ENCODE measurements around the gene FAM193B. TPM values are rescaled to one million over a fixed set of nuclear protein-coding genes. Genes with fewer than 3 reads are reported as not detected.

The FAM193B gene
- total and polyA plus RNA-seq, 9 of the 15 experiments (the other 6 are each of a cell fraction or from before 2014, with no cell fraction given), result 4.4 to 76.4 (median 37.3) TPM

GRCh38 chr5:177591690-177592009 is 37.3 kb upstream of the FAM193B start:
- Histone ChIP-seq H3K9me3 (replicated peaks; ENCODE audit: control insufficient read depth, insufficient read depth, low read depth, low read length) (no peaks in the 10 kb centered on the region), H3K27ac (ENCODE audit: extremely low read depth, low read depth, low read length) (peak overlapping the region; percentile 86; the same call in 2 of the 3 replicates), H3K9ac (ENCODE audit: insufficient read depth in 1 of 2, low read depth in 2 of 2, low read length in 2 of 2) (peak overlapping the region; percentile 95 to 98; a peak in 3 of 4 replicates), H2AFZ (ENCODE audit: low read depth, low read length) (peak overlapping the region; percentile 96), H3K4me3 (peak overlapping the region; percentile 94), H3K79me2 (ENCODE audit: control insufficient read depth, insufficient read depth, low read length) (peaks cover 25% of the 10 kb centered on the region), H3K9me1 (ENCODE audit: control insufficient read depth, insufficient read depth, low read length) (no peaks in the 10 kb centered on the region), H3K27me3 (ENCODE audit: control insufficient read depth in 2 of 2, insufficient read depth in 2 of 2, low read length in 2 of 2) (no peaks in the 10 kb centered on the region), H3K36me3 (ENCODE audit: control insufficient read depth, insufficient read depth, low read length) (peaks cover 37% of the 10 kb centered on the region), H3K4me2 (ENCODE audit: insufficient read depth, low read length) (peak overlapping the region; percentile 89), H4K20me1 (replicated peaks; ENCODE audit: control insufficient read depth, insufficient read depth, low read length) (peaks cover 7% of the 10 kb centered on the region), H3K4me1 (replicated peaks in 1 of 2; ENCODE audit: control insufficient read depth in 2 of 2, insufficient read depth in 2 of 2, low read length in 2 of 2) (peaks cover 7 to 16% of the 10 kb centered on the region in 2 experiments; a peak in 4 of 5 replicates)
- CTCF ChIA-PET (ENCODE audit: low intra/inter-chr PET ratio), result no interaction called here
- 41% methylated on average over 8 of the region's 8 CpGs for WGBS (ENCODE audit: insufficient coverage, low coverage, missing lambda C conversion rate)
- intact Hi-C loops (cut with micrococcal nuclease), result no loop called here
- ATAC-seq (no peak), FAIRE-seq (no peak), DNase-seq (ENCODE audit: extremely low read depth in 1 of 4, low spot score in 3 of 4) (peak in 1 of 4 experiments; percentile 4)
- BruUV-seq (replicated peaks), result no TSS peak
- POLR2A ChIA-PET, result interaction anchor here (0.9 to 1.5 kb wide), 4 partner anchors 14 to 87 kb away, joined by 3 to 6 read pairs (median 4); no protein-coding TSS in a partner anchor
- in situ Hi-C loops (cut with MboI), result no loop called here
- TF ChIP-seq, protein P1, sequence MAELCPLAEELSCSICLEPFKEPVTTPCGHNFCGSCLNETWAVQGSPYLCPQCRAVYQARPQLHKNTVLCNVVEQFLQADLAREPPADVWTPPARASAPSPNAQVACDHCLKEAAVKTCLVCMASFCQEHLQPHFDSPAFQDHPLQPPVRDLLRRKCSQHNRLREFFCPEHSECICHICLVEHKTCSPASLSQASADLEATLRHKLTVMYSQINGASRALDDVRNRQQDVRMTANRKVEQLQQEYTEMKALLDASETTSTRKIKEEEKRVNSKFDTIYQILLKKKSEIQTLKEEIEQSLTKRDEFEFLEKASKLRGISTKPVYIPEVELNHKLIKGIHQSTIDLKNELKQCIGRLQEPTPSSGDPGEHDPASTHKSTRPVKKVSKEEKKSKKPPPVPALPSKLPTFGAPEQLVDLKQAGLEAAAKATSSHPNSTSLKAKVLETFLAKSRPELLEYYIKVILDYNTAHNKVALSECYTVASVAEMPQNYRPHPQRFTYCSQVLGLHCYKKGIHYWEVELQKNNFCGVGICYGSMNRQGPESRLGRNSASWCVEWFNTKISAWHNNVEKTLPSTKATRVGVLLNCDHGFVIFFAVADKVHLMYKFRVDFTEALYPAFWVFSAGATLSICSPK (IDR thresholded peaks at IDR 0.05; ENCODE audit: borderline replicate concordance), result 0 out of 2 replicates have a peak, but pooled peaks have one; percentile 25
- no peak for TF ChIP-seq HLTF (IDR thresholded peaks at IDR 0.05)
- TF ChIP-seq RBM17 (IDR thresholded peaks at IDR 0.05; ENCODE audit: borderline replicate concordance, low read depth, low read length), result no peak
- TF ChIP-seq BCOR (IDR thresholded peaks at IDR 0.05), result peak; percentile 71; the same call in 1 of the 2 replicates
- TF ChIP-seq CCAR2 (IDR thresholded peaks at IDR 0.05; ENCODE audit: low read depth, low read length), result no peak
- no peak for TF ChIP-seq CTCFL (IDR thresholded peaks at IDR 0.05; ENCODE audit: borderline replicate concordance, insufficient read depth, low read depth, low read length, poor library complexity, severe bottlenecking)
- peak; percentile 39 for TF ChIP-seq RBM25 (IDR thresholded peaks at IDR 0.05; ENCODE audit: low read depth, low read length, severe bottlenecking)
- peak; percentile 86 for TF ChIP-seq MBD1 (CRISPR knock-in tag; IDR thresholded peaks at IDR 0.05)
- TF ChIP-seq, protein P2, sequence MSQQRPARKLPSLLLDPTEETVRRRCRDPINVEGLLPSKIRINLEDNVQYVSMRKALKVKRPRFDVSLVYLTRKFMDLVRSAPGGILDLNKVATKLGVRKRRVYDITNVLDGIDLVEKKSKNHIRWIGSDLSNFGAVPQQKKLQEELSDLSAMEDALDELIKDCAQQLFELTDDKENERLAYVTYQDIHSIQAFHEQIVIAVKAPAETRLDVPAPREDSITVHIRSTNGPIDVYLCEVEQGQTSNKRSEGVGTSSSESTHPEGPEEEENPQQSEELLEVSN (IDR thresholded peaks at IDR 0.05; ENCODE audit: borderline replicate concordance in 1 of 2, extremely low read depth in 1 of 2, insufficient read depth in 1 of 2, insufficient read length in 1 of 2, low read depth in 1 of 2, low read length in 1 of 2, poor library complexity in 1 of 2, severe bottlenecking in 1 of 2), result no peak
- TF ChIP-seq CHD4 (IDR thresholded peaks at IDR 0.05; ENCODE audit: insufficient read depth, insufficient replicate concordance, low read depth, low read length, poor library complexity, severe bottlenecking), result peak; percentile 34
- TF ChIP-seq PHB2 (IDR thresholded peaks at IDR 0.05; ENCODE audit: low read depth), result peak; percentile 29; the same call in 1 of the 2 replicates
- no peak for TF ChIP-seq ZNF143 (CRISPR knock-in tag; IDR thresholded peaks at IDR 0.05)

Data from K562 (cell line).